Hepatocyte (in vitro differentiated cells): ENCODE data around the gene ADAMTS12. TPM values are rescaled to one million over a fixed set of nuclear protein-coding genes. Genes with fewer than 3 reads are reported as not detected.

ENCODE experiments used
- DNase-seq: peaks from one replicate; pipeline ENCODE4 v3.0.0-alpha.2; 2016; ENCODE audit warnings: low spot score
- H2AFZ ChIP-seq: fragments of 200-600 bp; sonication (generic); 2 replicates; pipeline ENCODE4 v1.6.0; 2016; ENCODE audit warnings: antibody characterized with exemption, mild to moderate bottlenecking
- H3K27ac ChIP-seq: fragments of 200-600 bp; sonication (generic); 2 replicates; pipeline ENCODE4 v1.5.1; 2016; ENCODE audit warnings: mild to moderate bottlenecking
- H3K27me3 ChIP-seq: fragments of 200-600 bp; sonication (generic); 2 replicates; pipeline ENCODE4 v1.6.1; 2016
- H3K36me3 ChIP-seq: fragments of 200-600 bp; sonication (generic); replicated peaks from 2 replicates; pipeline ENCODE4 v1.5.1; 2016; ENCODE audit warnings: low read depth; ENCODE audit not compliant: insufficient read depth
- H3K4me1 ChIP-seq: fragments of 200-600 bp; sonication (generic); 2 replicates; pipeline ENCODE4 v1.5.1; 2016; ENCODE audit warnings: mild to moderate bottlenecking, moderate library complexity; ENCODE audit not compliant: insufficient read depth
- H3K4me2 ChIP-seq: fragments of 200-600 bp; sonication (generic); 2 replicates; pipeline ENCODE4 v1.6.0; 2016
- H3K4me3 ChIP-seq: fragments of 200-600 bp; sonication (generic); 2 replicates; pipeline ENCODE4 v1.5.1; 2016; ENCODE audit warnings: mild to moderate bottlenecking
- H3K79me2 ChIP-seq: fragments of 200-600 bp; sonication (generic); 2 replicates; pipeline ENCODE4 v1.6.0; 2017; ENCODE audit warnings: mild to moderate bottlenecking
- H3K9me2 ChIP-seq: fragments of 200-600 bp; sonication (generic); replicated peaks from 2 replicates; pipeline ENCODE4 v1.6.0; 2017; ENCODE audit warnings: mild to moderate bottlenecking; ENCODE audit not compliant: insufficient read depth
- H3K9me3 ChIP-seq: fragments of 200-600 bp; sonication (generic); 2 replicates; pipeline ENCODE4 v1.5.1; 2016; ENCODE audit warnings: low read depth, mild to moderate bottlenecking
- H4K20me1 ChIP-seq: fragments of 200-600 bp; sonication (generic); 2 replicates; pipeline ENCODE4 v1.6.0; 2016; ENCODE audit warnings: mild to moderate bottlenecking; ENCODE audit not compliant: insufficient read depth, poor library complexity, severe bottlenecking
- EZH2 ChIP-seq: fragments of 200-600 bp; sonication (generic); IDR thresholded peaks from 2 replicates; pipeline ENCODE4 v1.6.1; 2016; ENCODE audit warnings: antibody characterized with exemption, mild to moderate bottlenecking, borderline replicate concordance
- EZH2phosphoT487 ChIP-seq: fragments of 200-600 bp; sonication (generic); IDR thresholded peaks from one replicate; pipeline ENCODE4 v1.6.1; 2018; ENCODE audit warnings: antibody characterized with exemption, mild to moderate bottlenecking, low read depth, moderate library complexity; ENCODE audit not compliant: unreplicated experiment, severe bottlenecking
- WGBS: methylation state at CpG from one replicate; pipeline ENCODE4 v1.1.6; 2016; ENCODE audit warnings: low lambda C conversion rate; ENCODE audit errors: missing lambda C conversion rate; 5-methylcytosine and 5-hydroxymethylcytosine counted together
- polyA plus RNA-seq: library from polyadenylated mRNA; unstranded; fragments of >200 nt; fragmentation: Nextera tagmentation; extraction: Ambion mirVana; gene quantifications from 2 replicates; pipeline ENCODE4 v1.2.1, GENCODE V29; 2016
- total RNA-seq: library from RNA; depleted of rRNA; stranded (reverse); fragments of >200 nt; gene quantifications from 2 replicates; pipeline ENCODE4 v1.2.3, GENCODE V29; 2014
- TF ChIP-seq, protein P1 (sequence below): fragments of 200-600 bp; sonication (generic); IDR thresholded peaks from 2 replicates; pipeline ENCODE4 v1.5.1; 2016; ENCODE audit warnings: antibody characterized with exemption, mild to moderate bottlenecking; ENCODE audit not compliant: poor library complexity

ADAMTS12 gene
- total and polyA plus RNA-seq, 2 experiments from 2014 or later, result 3.2 to 8.9 TPM

DNA sequence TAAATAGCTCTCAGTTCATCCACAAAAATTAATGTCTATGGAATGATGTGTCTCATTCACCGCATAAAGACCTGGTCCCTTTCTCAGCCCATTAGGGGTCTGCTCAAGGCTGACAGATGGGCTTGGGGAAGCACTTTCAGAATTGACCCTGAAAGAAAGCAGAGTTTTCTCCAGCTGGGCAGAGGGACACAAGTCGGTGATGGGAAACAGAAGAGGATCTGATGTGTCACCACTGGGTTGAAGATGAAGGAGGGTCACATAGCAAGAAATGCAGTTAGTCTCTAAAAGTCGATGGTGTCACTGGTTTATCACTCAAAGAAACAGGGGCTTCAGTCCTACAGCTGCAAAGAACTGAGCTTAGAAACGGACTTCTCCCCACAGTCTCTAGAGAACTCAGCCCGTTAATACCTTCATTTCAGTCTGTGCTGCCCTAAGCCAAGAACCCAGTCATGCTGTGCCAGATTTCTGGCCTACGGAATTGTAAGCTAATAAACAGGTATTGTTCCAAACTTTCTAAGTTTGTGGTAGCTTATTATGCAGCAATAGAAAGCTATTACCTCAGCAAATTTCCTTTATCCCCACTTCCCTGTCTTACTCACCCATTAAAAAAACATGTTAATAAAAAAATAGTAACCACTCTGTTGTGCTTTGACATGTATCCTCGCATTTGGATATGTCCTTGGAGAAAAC lies 64.6 kb downstream of the ADAMTS12 start:
- Histone ChIP-seq H3K9me2 (no peaks in the 10 kb centered on the region), H4K20me1 (no peaks in the 10 kb centered on the region), H3K79me2 (no peaks in the 10 kb centered on the region), H3K9me3 (no peaks in the 10 kb centered on the region), H3K27me3 (no peaks in the 10 kb centered on the region), H3K36me3 (no peaks in the 10 kb centered on the region), H3K4me3 (no peak overlapping the region), H2AFZ (no peak overlapping the region), H3K4me1 (no peaks in the 10 kb centered on the region), H3K4me2 (no peak overlapping the region), H3K27ac (no peak overlapping the region)
- 82% methylated on average over 7 of the region's 7 CpGs for WGBS
- TF ChIP-seq, protein P1, sequence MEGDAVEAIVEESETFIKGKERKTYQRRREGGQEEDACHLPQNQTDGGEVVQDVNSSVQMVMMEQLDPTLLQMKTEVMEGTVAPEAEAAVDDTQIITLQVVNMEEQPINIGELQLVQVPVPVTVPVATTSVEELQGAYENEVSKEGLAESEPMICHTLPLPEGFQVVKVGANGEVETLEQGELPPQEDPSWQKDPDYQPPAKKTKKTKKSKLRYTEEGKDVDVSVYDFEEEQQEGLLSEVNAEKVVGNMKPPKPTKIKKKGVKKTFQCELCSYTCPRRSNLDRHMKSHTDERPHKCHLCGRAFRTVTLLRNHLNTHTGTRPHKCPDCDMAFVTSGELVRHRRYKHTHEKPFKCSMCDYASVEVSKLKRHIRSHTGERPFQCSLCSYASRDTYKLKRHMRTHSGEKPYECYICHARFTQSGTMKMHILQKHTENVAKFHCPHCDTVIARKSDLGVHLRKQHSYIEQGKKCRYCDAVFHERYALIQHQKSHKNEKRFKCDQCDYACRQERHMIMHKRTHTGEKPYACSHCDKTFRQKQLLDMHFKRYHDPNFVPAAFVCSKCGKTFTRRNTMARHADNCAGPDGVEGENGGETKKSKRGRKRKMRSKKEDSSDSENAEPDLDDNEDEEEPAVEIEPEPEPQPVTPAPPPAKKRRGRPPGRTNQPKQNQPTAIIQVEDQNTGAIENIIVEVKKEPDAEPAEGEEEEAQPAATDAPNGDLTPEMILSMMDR, result no peak
- TF ChIP-seq EZH2 (no peak), EZH2phosphoT487 (no peak)
- DNase-seq, result no peak

DNA sequence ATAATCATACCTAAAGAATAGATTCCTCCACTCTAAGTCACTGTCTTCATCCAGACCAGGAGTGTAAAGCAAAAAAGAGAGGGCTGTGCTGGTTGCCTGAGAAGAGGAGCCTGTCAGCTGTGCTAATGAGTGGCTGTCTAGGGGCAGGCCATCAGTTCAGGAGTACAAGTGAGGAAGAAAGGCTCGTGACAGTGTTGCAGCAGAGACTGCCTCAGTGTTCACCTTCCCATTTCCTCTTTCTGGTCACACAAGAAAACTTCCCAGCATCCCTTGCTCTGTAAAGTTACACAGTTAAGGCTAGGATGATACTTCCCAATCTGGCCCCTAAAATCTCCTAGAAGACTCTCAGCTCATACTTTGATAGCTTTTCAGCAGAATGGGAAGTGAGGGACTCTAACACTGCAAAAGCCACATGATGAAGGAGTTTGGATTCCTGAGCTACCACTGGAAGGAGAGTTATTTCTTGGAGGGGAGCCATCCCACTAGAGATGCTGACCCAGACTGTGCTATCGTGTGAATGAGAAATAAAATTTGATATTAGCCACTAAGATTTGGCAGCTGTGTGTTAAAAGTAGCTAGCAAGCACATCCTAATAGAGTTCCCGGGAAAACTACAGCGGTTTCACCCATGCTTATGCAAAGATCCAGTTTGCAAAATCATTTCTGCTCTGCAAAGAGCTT lies 67.1 kb downstream of the ADAMTS12 start:
- DNase-seq, result no peak
- no peaks in the 10 kb centered on the region for H3K36me3 ChIP-seq
- no peak overlapping the region for H3K4me2 ChIP-seq
- 72% methylated on average over 4 of the region's 4 CpGs for WGBS
- no peaks in the 10 kb centered on the region for H3K9me2 ChIP-seq
- no peak overlapping the region for H3K27ac ChIP-seq
- TF ChIP-seq, protein P1, result no peak
- TF ChIP-seq EZH2phosphoT487 (no peak), EZH2 (no peak)
- no peak overlapping the region for H2AFZ ChIP-seq
- no peaks in the 10 kb centered on the region for H3K79me2 ChIP-seq
- no peaks in the 10 kb centered on the region for H3K9me3 ChIP-seq
- no peaks in the 10 kb centered on the region for H3K4me1 ChIP-seq
- H3K4me3 ChIP-seq, result no peak overlapping the region
- no peaks in the 10 kb centered on the region for H3K27me3 ChIP-seq
- no peaks in the 10 kb centered on the region for H4K20me1 ChIP-seq

DNA sequence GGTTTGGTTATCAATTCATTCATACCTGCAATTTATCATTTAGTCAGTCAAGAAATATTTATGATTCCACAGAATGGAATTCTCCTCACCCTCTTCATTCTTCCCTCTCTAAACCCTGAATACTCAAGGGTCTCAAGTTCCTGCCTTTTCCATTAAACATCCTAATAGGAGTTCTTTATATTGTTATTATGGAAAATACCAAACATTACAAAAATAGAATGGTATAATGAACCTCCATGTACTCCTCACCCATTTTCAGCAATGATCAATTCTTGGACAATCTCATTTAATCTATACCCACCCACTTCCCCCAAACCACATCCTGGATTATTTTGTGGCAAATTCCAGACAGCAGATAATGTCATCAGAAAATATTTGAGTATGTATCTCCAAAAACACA lies 74.5 kb downstream of the ADAMTS12 start:
- H2AFZ ChIP-seq, result no peak overlapping the region
- DNase-seq, result no peak
- H4K20me1 ChIP-seq, result no peaks in the 10 kb centered on the region
- no peak overlapping the region for H3K4me2 ChIP-seq
- TF ChIP-seq, protein P1, result no peak
- no peak for TF ChIP-seq EZH2phosphoT487
- no peak for TF ChIP-seq EZH2
- H3K9me3 ChIP-seq, result no peaks in the 10 kb centered on the region
- H3K79me2 ChIP-seq, result no peaks in the 10 kb centered on the region
- no peak overlapping the region for H3K27ac ChIP-seq
- no peaks in the 10 kb centered on the region for H3K4me1 ChIP-seq
- no peaks in the 10 kb centered on the region for H3K27me3 ChIP-seq
- no peak overlapping the region for H3K4me3 ChIP-seq
- H3K9me2 ChIP-seq, result no peaks in the 10 kb centered on the region
- H3K36me3 ChIP-seq, result no peaks in the 10 kb centered on the region
